KOPT-K1 (cell line): ENCODE measurements around the gene PHPT1.
"Not testable (repeated sequence)": the region's sequence is repeated elsewhere in the genome, so short reads cannot be mapped to it uniquely, and the experiment has no call there.

Experiments
- H3K27ac ChIP-seq: fragments of 200-600 bp; sonication (generic); 2 replicates; pipeline ENCODE4 v1.5.1; 2016; ENCODE audit warnings: antibody characterized with exemption, mild to moderate bottlenecking, low read depth, low read length; ENCODE audit not compliant: poor library complexity, severe bottlenecking
- H3K36me3 ChIP-seq: fragments of 200-600 bp; sonication (generic); 2 replicates; pipeline ENCODE4 v1.5.1; 2017; ENCODE audit warnings: antibody characterized with exemption, mild to moderate bottlenecking, low read length, moderate library complexity; ENCODE audit not compliant: insufficient read depth
- H3K9me3 ChIP-seq: fragments of 200-600 bp; sonication (generic); 2 replicates; pipeline ENCODE4 v1.5.1; 2017; ENCODE audit warnings: antibody characterized with exemption, low read length, mild to moderate bottlenecking; ENCODE audit not compliant: insufficient read depth, poor library complexity, severe bottlenecking

PHPT1 gene

DNA sequence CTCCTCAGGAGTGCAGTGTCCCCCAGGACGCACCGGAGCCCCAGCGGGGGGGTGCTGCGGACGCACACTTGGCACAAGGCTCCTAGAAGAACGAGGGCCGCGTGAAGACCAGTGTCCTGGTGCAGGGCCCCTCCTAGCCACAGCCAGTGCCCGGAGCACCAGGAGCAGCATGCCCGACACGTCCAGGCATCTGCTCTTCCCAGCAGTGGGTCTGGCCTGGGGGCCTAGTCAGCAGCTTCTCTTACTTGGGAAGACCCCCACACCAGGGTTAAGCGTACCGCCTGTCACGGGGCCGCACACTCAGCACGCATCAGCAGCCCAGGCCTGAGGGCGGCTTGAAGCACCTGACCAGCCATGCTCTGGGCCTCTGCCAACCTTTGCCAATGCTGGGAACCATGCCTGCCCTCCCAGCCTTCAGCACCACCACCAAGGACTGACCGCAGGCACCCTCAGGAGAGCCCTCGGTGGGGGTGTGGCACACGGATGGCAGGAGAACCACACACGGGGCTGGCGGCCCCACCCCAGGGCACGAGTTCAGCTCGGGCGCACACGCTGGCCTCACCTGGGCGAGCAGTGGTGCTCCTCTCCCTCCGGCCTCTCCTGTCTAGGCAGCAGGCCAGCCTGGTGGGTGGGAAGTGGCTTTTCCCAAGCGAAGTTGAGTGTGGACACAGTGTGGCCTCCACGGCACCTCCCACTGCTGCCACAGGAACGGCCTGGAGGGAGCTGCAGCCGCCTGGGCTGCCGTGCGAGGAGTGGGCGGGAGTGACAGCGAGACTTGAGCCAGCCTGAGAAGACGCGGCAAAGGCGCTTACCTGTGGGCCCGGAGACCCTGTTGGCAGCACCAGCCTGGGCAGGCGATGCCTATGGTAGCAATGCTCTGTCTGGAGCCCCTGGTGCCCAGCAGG, 19.0 kb upstream of the PHPT1 start:
- Histone ChIP-seq H3K9me3 (no peaks in the 10 kb centered on the region), H3K27ac (no peak overlapping the region), H3K36me3 (peaks cover 72% of the 10 kb centered on the region)

DNA sequence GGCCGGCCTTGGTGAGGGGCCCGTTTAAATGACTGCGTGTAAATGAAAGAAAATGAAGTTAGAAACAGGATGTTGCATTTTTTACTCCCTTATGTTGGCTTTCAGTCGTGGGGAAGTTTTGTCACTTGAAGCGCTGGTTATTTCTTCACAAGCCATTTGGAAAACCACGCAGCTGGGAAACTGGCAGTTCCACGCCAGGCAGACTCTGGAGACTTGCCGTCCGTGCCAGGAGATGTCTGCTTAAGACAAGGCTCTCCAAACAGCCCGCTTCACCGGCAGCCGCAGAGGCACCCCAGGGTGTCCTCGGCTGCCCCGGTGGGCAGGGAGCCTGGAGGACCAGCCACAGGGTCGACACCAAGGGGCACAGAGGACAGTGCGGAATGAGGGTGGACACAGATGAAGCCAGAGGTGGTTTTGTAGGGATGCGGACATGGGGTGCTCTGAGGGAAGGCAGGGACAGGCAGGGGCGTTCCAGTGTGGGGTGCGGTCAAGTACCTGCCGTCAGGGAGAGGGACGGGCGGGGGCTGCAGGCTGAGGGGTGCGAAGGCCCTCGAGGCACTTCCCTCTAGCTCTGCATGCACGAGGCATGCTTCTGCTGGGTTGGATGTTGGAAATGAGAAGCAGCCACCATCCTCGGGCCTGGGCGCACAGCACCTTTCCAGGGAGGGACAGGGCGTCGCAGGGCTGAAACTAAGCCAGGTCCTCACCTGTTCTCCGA, 18.0 kb upstream of the PHPT1 start:
- Histone ChIP-seq H3K27ac (no peak overlapping the region), H3K36me3 (peaks cover 63% of the 10 kb centered on the region), H3K9me3 (no peaks in the 10 kb centered on the region)

DNA sequence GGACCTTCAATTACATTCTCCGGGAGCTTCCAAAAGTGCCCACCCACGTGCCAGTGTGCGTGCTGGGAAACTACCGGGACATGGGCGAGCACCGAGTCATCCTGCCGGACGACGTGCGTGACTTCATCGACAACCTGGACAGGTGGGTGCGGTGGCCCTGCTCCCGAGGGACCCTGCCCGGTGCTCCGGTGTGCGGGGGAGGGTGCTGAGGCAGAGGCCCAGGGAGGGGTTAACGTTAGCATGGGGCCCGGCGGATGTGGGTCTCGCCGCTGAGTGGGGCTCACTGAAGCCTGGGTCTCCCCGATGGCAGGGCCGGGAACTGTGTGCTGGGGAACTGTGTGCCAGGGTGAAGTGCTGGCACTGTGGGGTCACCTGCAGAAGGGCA, 17.5 kb upstream of the PHPT1 start:
- Histone ChIP-seq H3K9me3 (no peaks in the 10 kb centered on the region), H3K27ac (no peak overlapping the region), H3K36me3 (peaks cover 57% of the 10 kb centered on the region)

DNA sequence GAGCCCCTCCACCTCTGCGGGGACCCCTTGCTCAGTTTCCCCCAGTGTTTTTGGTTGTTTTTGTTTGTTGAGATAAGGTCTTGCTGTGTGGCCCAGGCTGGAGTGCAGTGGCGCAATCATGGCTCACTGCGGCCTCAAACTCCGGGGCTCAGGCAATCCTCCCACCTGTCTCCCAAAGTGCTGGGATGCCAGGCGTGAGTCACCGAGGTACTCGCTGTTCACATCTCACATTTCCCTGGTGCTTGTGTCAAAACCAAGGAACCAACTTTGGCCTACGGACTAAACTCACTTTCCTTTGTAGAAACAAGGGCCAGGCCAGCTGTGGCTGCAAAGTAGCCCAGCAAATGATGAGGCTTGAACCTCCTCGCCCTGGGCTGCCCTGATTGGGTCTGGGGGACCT, 16.6 kb upstream of the PHPT1 start:
- Histone ChIP-seq H3K36me3 (peaks cover 50% of the 10 kb centered on the region), H3K27ac (no peak overlapping the region), H3K9me3 (no peaks in the 10 kb centered on the region)

DNA sequence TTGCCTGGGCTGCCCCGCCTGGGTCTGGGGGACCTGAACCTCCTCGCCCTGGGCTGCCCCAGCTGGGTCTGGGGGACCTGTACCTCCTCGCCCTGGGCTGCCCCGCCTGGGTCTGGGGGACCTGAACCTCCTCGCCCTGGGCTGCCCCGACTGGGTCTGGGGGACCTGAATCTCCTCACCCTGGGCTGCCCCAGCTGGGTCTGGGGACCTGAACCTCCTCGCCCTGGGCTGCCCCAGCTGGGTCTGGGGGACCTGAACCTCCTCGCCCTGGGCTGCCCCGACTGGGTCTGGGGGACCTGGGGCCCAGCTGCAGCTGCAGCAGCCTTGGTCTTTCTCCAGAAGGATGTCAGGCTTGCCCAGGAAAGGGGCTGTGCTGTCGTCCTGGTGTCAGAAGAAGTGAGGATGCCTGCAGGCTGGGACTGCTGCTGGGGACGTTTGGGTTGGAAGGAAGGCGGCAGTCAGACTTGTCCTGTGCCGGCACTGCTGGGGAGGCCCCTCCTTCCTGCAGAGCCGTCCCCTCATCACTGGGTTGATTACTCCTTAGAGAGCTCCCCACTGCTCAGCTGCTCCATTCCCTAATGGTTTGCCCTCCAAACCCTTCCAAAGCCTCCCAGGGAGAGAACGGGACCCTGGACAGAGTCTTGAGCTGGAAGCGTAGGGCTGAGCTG, 15.7 kb upstream of the PHPT1 start:
- H3K9me3 ChIP-seq, H3K27ac ChIP-seq: not testable (repeated sequence)
- peaks cover 41% of the 10 kb centered on the region for H3K36me3 ChIP-seq

DNA sequence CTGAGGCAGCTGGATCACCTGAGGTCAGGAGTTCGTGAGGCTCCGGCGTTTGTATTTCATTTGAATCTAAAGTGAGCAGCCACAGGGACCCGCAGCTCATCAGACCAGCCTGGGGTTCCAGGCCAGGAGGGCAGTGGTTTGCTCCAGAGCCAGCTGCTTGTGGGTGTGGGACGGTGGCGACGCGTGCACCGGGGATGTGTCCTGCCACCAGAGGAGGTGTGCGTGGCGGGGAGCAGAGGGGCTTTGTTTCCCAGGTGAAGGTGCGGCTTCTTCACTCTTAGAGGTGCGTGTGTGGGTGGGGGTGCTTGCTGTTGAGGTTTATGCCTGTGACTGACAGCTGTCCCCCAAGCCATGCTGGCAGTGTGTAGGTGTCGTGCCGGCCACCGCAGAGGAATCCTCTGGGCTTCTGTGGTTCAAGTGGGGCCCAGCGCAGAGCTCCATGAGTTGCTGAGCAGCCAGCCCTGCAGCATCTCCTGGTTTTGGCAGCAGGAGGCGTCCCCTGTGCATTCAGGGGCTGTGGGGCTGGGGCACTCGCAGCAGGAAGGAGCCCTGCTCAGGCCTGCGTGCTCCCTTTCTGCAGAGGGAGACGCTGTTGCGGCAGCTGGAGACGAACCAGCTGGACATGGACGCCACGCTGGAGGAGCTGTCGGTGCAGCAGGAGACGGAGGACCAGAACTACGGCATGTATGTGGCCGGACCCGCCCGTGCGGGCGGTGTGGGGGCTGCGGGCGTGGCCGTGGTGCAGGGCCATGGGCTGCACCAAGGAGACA, 13.9 kb upstream of the PHPT1 start:
- H3K9me3 ChIP-seq: no peaks in the 10 kb centered on the region
- H3K27ac ChIP-seq: no peak overlapping the region
- H3K36me3 ChIP-seq: peaks cover 41% of the 10 kb centered on the region

DNA sequence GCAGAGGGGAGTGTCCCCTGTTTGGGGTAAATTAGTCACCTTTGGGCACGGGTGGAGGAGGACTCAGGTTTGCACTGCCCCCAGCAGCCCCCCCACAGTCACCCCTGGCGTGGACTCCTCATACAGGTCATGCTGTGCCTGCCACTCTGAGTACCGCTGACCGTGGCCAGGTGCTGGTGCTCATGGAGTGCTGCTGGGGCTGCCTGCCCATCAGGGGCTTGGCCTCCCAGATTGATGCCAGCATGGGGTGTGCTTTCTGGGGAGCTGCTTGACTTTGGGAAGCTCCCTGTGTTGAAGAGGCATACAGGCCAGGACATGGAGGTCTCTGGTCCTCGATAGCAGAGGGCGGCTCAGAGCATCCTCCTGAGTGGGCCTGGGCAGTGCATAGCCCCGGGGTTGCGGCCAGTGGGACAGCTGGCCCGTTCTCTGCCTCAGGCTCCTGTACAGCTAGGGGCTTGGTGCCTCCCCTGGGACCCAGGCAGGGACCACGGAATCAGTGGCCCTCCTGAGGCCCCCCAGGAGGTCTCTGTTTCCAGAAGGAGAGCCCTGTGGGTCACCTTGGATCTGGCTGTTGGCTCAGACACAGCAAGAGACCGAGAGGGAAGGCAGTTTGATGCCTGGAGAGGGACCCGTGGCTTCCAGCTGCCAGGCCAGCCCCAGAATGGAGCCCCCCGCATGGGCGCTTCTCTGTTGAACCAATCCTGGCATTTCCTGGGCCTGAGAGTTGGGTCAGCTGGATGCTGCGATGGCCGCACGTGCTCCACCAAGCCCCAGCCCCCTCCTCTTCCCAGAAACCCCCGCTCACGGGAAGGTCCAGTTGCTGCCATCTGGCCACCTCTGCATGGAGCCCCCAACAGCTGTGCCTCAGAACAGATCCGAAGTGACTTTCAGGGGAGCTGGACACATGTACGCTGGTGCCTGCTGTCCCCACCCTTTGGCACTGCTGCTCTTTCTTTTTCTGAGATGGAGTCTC, 13.0 kb upstream of the PHPT1 start:
- no peak overlapping the region for H3K27ac ChIP-seq
- H3K36me3 ChIP-seq: peaks cover 39% of the 10 kb centered on the region
- no peaks in the 10 kb centered on the region for H3K9me3 ChIP-seq

DNA sequence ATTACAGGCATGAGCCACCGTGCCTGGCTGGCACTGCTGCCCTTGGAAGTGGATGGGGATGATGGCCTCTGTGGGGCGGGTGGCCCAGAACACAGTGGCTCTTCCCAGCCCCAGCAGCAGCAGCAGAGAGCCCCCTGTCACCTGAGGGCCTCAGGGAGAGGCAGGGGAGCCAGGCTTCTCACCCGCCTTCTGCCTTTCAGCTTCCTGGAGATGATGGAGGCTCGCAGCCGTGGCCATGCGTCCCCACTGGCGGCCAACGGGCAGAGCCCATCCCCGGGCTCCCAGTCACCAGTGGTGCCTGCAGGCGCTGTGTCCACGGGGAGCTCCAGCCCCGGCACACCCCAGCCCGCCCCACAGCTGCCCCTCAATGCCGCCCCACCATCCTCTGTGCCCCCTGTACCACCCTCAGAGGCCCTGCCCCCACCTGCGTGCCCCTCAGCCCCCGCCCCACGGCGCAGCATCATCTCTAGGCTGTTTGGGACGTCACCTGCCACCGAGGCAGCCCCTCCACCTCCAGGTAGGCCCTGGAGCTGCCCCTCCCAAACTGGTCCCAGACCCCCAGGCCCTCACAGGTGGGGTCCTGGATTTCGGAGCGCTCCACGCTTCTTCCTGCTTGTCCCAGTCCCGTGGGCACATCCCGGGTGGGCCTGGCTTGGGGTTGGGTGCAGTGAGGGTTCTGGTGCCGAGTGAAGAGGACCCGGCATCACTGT, 11.9 kb upstream of the PHPT1 start:
- Histone ChIP-seq H3K36me3 (peaks cover 28% of the 10 kb centered on the region), H3K9me3 (no peaks in the 10 kb centered on the region), H3K27ac (no peak overlapping the region)

DNA sequence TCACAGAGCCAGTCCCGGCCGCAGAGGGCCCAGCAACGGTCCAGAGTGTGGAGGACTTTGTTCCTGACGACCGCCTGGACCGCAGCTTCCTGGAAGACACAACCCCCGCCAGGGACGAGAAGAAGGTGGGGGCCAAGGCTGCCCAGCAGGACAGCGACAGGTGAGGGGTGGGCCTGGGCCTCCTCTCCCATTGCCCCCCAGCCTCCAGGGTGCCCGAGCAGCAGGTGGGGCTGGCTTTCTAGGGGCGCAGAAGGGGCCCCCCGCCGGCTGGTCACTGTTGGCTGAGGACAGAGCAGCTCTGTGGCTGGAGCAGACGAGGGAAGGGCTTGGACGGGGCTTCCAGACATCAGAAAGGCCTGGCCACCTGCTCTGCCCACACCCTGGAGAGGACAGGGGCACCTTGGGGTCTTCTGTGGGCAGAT, 11.3 kb upstream of the PHPT1 start:
- H3K9me3 ChIP-seq, H3K27ac ChIP-seq: not testable (repeated sequence)
- peaks cover 25% of the 10 kb centered on the region for H3K36me3 ChIP-seq

DNA sequence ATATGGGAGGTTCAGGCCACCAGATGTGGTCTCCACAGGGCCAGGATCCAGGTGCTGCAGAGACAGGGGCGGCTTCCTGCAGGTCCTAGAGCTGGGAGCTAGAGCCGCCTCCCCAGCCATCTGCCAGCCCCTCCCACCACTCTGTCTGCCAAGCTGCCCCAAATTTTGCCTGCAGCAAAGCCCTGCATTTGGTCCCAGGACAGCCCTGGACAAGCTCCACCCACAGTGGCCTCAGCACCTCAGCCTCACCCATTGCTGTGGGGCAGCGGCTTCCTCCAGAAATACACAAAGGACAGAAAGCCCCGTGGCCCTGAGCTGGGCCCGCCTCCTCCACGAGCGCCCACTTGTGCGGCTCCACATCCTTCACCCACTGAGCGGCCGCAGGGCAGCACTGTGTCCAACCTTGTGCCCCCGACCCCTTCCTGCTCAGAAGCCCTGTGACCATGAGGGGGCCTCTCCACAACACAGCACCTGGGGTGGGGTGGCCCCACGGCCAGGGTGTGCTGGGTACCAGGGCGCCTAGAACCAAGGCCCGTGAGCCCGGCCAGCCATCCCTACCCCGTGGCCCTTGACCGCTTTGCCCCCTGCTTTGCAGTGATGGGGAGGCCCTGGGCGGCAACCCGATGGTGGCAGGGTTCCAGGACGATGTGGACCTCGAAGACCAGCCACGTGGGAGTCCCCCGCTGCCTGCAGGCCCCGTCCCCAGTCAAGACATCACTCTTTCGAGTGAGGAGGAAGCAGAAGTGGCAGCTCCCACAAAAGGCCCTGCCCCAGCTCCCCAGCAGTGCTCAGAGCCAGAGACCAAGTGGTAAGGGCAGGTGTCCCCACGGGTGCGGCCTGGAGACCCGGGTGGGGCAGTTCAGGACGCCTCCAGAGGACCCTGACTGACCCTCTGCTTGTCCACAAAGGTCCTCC, 10.6 kb upstream of the PHPT1 start:
- Histone ChIP-seq H3K27ac (no peak overlapping the region), H3K9me3 (no peaks in the 10 kb centered on the region)

DNA sequence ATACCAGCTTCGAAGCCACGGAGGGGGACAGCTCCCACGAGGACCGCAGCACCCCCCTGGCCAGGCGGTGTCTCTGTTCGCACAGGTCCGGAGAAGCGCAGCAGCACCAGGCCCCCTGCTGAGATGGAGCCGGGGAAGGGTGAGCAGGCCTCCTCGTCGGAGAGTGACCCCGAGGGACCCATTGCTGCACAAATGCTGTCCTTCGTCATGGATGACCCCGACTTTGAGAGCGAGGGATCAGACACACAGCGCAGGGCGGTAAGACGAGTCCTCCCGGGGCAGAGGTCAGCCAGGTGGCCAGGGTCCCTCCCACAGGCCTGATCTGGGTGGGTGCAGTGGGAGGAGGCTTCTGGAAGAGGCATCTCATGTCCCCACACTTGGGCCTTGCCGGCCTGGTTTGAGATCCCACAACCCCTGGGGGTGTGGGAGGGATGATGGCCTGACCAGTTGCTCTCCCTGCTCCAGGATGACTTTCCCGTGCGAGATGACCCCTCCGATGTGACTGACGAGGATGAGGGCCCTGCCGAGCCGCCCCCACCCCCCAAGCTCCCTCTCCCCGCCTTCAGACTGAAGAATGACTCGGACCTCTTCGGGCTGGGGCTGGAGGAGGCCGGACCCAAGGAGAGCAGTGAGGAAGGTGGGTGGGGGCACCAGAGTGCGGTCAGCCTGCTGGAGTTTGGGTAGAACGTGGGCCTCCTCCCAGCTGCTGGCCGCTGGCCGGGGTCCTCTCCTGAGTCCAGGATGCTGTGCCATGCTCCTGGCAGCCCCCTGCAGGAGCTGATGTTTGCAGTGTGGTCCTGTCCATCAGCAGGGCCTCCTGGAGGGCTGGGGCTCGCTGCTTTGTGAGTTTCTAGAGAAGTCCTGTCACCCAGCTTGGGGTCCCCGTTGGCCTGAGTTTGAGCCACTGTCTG, 9.7 kb upstream of the PHPT1 start:
- peaks cover 25% of the 10 kb centered on the region for H3K36me3 ChIP-seq

More for the DNA sequence above, 10.6 kb upstream of the PHPT1 start:
- peaks cover 25% of the 10 kb centered on the region for H3K36me3 ChIP-seq

More for the DNA sequence above, 9.7 kb upstream of the PHPT1 start:
- H3K27ac ChIP-seq: no peak overlapping the region
- H3K9me3 ChIP-seq: no peaks in the 10 kb centered on the region
